ENCODE measurements around the gene NKAIN4. TPM values are rescaled to one million over a fixed set of nuclear protein-coding genes. Genes with fewer than 3 reads are reported as not detected.

Gene NKAIN4
- total RNA-seq, 1 experiment from 2014 or later, result not detected

DNA sequence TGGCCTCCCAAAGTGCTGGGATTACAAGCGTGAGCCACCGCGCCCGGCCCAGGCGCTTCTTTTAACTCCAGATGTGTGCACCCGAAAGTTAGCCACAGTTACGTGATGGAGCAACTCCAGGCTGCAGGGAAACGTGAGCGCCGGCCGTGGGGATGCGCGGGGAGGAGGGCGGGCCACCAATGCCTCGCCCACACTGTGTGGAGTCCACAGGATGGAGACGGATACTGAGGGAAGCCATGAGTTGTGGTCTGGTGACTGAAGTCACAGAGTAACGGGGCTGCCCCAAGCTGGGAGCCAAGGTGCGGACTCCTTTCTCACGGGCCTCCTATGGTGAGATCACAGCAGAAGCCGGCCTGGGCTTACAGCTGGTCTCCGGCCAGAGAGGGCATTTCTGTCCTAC, 61.5 kb downstream of the NKAIN4 start:
- Histone ChIP-seq H3K27ac (ENCODE audit: low read depth, low read length, poor library complexity, severe bottlenecking) (no peak overlapping the region), H3K36me3 (ENCODE audit: insufficient read depth, low read length, poor library complexity, severe bottlenecking) (peaks cover 14% of the 10 kb centered on the region), H3K4me3 (ENCODE audit: low read depth, low read length, poor library complexity, severe bottlenecking) (no peak overlapping the region), H3K27me3 (replicated peaks; ENCODE audit: insufficient read depth, low read depth, low read length, poor library complexity) (no peaks in the 10 kb centered on the region), H3K9me3 (ENCODE audit: low read depth, low read length, poor library complexity, severe bottlenecking) (no peaks in the 10 kb centered on the region), H3K4me1 (ENCODE audit: insufficient read depth, low read length, poor library complexity, severe bottlenecking) (no peaks in the 10 kb centered on the region)
- ChIA-PET POLR2A (ENCODE audit: low non-redundant PET) (no interaction called here), CTCF (interaction anchor here (0.6 kb wide), 1 partner anchor 12 kb away, joined by 3 read pairs; no protein-coding TSS in a partner anchor)
- BruUV-seq (replicated peaks), result no TSS peak
- TF ChIP-seq CTCF (conservative IDR thresholded peaks at IDR 0.05; ENCODE audit: low read depth, low read length) (no peak), EZH2 (IDR thresholded peaks at IDR 0.05; ENCODE audit: borderline replicate concordance, low read depth, low read length, poor library complexity, severe bottlenecking) (no peak)
- intact Hi-C loops (cut with micrococcal nuclease; ENCODE audit: unreplicated experiment), result no loop called here
- DNase-seq (ENCODE audit: low spot score), result no peak

DNA sequence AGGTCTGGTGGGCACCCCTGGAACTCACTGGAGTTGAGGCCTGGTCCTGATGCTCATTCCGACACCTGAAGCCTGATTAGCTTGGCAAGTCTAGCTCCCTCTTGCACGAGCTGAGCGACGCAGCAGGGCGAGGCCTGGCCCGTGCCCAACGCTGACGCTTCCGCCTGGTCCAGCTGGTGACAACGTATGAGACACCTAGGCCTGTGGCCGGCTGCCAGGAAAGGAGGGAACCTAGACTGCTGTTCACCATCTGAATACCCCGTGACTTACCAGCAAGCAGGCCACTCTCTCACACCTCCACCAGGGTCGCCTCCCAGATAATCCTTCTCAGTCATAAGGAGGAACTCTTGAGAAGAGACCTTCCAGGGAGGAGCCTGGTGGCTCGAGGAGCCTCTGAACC, 62.9 kb downstream of the NKAIN4 start:
- intact Hi-C loops (cut with micrococcal nuclease; ENCODE audit: unreplicated experiment), result no loop called here
- Histone ChIP-seq H3K4me3 (ENCODE audit: low read depth, low read length, poor library complexity, severe bottlenecking) (no peak overlapping the region), H3K9me3 (ENCODE audit: low read depth, low read length, poor library complexity, severe bottlenecking) (no peaks in the 10 kb centered on the region), H3K27me3 (replicated peaks; ENCODE audit: insufficient read depth, low read depth, low read length, poor library complexity) (no peaks in the 10 kb centered on the region), H3K4me1 (ENCODE audit: insufficient read depth, low read length, poor library complexity, severe bottlenecking) (no peaks in the 10 kb centered on the region), H3K36me3 (ENCODE audit: insufficient read depth, low read length, poor library complexity, severe bottlenecking) (peaks cover 14% of the 10 kb centered on the region), H3K27ac (ENCODE audit: low read depth, low read length, poor library complexity, severe bottlenecking) (no peak overlapping the region)
- TF ChIP-seq EZH2 (IDR thresholded peaks at IDR 0.05; ENCODE audit: borderline replicate concordance, low read depth, low read length, poor library complexity, severe bottlenecking), result no peak
- no peak for TF ChIP-seq CTCF (conservative IDR thresholded peaks at IDR 0.05; ENCODE audit: low read depth, low read length)
- ChIA-PET CTCF (no interaction called here), POLR2A (ENCODE audit: low non-redundant PET) (no interaction called here)
- no TSS peak for BruUV-seq (replicated peaks)
- no peak for DNase-seq (ENCODE audit: low spot score)

DNA sequence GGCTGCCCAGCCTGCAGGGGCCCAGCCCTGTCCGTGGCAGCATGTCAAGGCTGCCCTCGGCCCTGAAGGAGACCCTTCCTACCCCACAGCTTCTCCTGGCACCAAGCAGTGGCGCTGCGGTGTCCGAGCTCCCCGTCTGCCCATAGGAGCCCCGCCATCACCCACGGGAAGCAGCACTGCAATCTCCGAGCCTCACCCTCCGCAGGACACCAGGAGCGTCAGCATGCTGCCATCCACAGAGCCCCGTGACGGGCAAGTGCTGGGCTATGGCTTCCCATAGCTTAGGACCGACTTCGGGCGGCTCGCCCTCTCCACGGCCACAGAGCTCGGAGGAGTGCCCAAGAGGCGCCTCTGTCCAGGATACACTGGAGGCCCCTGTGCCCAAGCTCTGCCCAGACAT, 63.4 kb downstream of the NKAIN4 start:
- H3K4me1 ChIP-seq (ENCODE audit: insufficient read depth, low read length, poor library complexity, severe bottlenecking), result no peaks in the 10 kb centered on the region
- no TSS peak for BruUV-seq (replicated peaks)
- ChIA-PET CTCF (no interaction called here), POLR2A (ENCODE audit: low non-redundant PET) (no interaction called here)
- no peak for TF ChIP-seq CTCF (conservative IDR thresholded peaks at IDR 0.05; ENCODE audit: low read depth, low read length)
- no peak for TF ChIP-seq EZH2 (IDR thresholded peaks at IDR 0.05; ENCODE audit: borderline replicate concordance, low read depth, low read length, poor library complexity, severe bottlenecking)
- H3K36me3 ChIP-seq (ENCODE audit: insufficient read depth, low read length, poor library complexity, severe bottlenecking), result peaks cover 10% of the 10 kb centered on the region
- H3K4me3 ChIP-seq (ENCODE audit: low read depth, low read length, poor library complexity, severe bottlenecking), result no peak overlapping the region
- H3K27me3 ChIP-seq (replicated peaks; ENCODE audit: insufficient read depth, low read depth, low read length, poor library complexity), result no peaks in the 10 kb centered on the region
- no peak for DNase-seq (ENCODE audit: low spot score)
- intact Hi-C loops (cut with micrococcal nuclease; ENCODE audit: unreplicated experiment), result no loop called here
- no peaks in the 10 kb centered on the region for H3K9me3 ChIP-seq (ENCODE audit: low read depth, low read length, poor library complexity, severe bottlenecking)
- no peak overlapping the region for H3K27ac ChIP-seq (ENCODE audit: low read depth, low read length, poor library complexity, severe bottlenecking)

Small RNA genes lying within 50 kb of the gene (microRNA-seq; reads per million reads assigned to microRNA genes)
- not detected for gene MIR3196
- 3.0 reads per million, percentile 6 among the genes with 10 or more reads in this experiment for gene MIR4326

Other genes with a start within 250 kb of the NKAIN4 start
- not detected in 2 replicates for gene BHLHE23, start 247.5 kb downstream of the NKAIN4 start, total RNA-seq (2021)
- gene YTHDF1, start 38.3 kb downstream of the NKAIN4 start, total RNA-seq (2021), result 49.3 and 52.4 TPM in 2 replicates
- gene BIRC7, start 18.6 kb downstream of the NKAIN4 start, total RNA-seq (2021), result not detected in 2 replicates
- gene ARFGAP1, start 18.4 kb upstream of the NKAIN4 start, total RNA-seq (2021), result 90.4 and 101 TPM in 2 replicates
- gene COL20A1, start 38.7 kb upstream of the NKAIN4 start, total RNA-seq (2021), result not detected in 2 replicates
- 0.26 and 1.6 TPM in 2 replicates for gene CHRNA4, start 106.9 kb upstream of the NKAIN4 start, total RNA-seq (2021)
- 6.6 and 15.1 TPM in 2 replicates for gene KCNQ2, start 218.2 kb upstream of the NKAIN4 start, total RNA-seq (2021)
- 7.5 and 13.7 TPM in 2 replicates for gene EEF1A2, start 244.6 kb upstream of the NKAIN4 start, total RNA-seq (2021)

All from A673 (cell line).